IMR-90 (cell line): ENCODE data around the gene SERPINI1. TPM values are rescaled to one million over a fixed set of nuclear protein-coding genes. Genes with fewer than 3 reads are reported as not detected.

ENCODE experiments used
- ATAC-seq: fragments of 200-7000 bp; cut with Tn5 transposase; 2 replicates; pipeline ENCODE4 v1.9.1; 2020; ENCODE audit warnings: low read depth, mild to moderate bottlenecking, moderate library complexity
- BruUV-seq: library from RNA; stranded (reverse); fragments of 400-500 nt; replicated peaks from 2 replicates; lab custom pipeline; 2021; lab: Mats Ljungman, UMichigan
- CTCF ChIA-PET: fragments of 300-600 bp; formaldehyde crosslinking; extraction: SDS; loops from one replicate; lab custom pipeline; 2021; ENCODE audit warnings: antibody characterized with exemption; lab: Yijun Ruan, JAX
- POLR2A ChIA-PET: fragments of 300-600 bp; sonication (Branson Sonifier 250); formaldehyde crosslinking; loops from one replicate; lab custom pipeline; 2022; ENCODE audit warnings: antibody characterized with exemption; ENCODE audit not compliant: unreplicated experiment; lab: Charles Lee
- DNase-seq: peaks from one replicate; pipeline ENCODE4 v3.0.0; 2013
- H2AFZ ChIP-seq: replicated peaks from 2 replicates; pipeline ENCODE3; 2013; ENCODE audit warnings: low read length, mild to moderate bottlenecking; ENCODE audit not compliant: poor library complexity
- H2AK5ac ChIP-seq: 2 replicates; pipeline ENCODE4 v1.6.1; 2013; ENCODE audit warnings: low read depth, low read length, inconsistent platforms
- H2AK9ac ChIP-seq: replicated peaks from 2 replicates; pipeline ENCODE3; 2013; ENCODE audit warnings: mild to moderate bottlenecking, low read depth, low read length, moderate library complexity; ENCODE audit not compliant: poor library complexity
- H2BK120ac ChIP-seq: 2 replicates; pipeline ENCODE4 v1.6.1; 2013; ENCODE audit warnings: low read depth, low read length, inconsistent platforms
- H2BK15ac ChIP-seq: 3 replicates; pipeline ENCODE4 v1.6.1; 2013; ENCODE audit warnings: low read depth, low read length, inconsistent platforms
- H2BK20ac ChIP-seq: 2 replicates; pipeline ENCODE4 v1.6.1; 2013; ENCODE audit warnings: low read depth, mild to moderate bottlenecking, inconsistent platforms, low read length, moderate library complexity
- H2BK5ac ChIP-seq: 2 replicates; pipeline ENCODE4 v1.6.1; 2013; ENCODE audit warnings: mild to moderate bottlenecking, low read depth, low read length, inconsistent platforms; ENCODE audit not compliant: poor library complexity, severe bottlenecking
- H3K14ac ChIP-seq: replicated peaks from 2 replicates; pipeline ENCODE4 v1.6.1; 2013; ENCODE audit warnings: low read depth, low read length, inconsistent platforms
- H3K18ac ChIP-seq: 2 replicates; pipeline ENCODE4 v1.6.1; 2013; ENCODE audit warnings: low read depth, low read length, control low read depth
- H3K23ac ChIP-seq: 2 replicates; pipeline ENCODE4 v1.6.1; 2013; ENCODE audit warnings: low read depth, low read length, inconsistent platforms
- H3K27ac ChIP-seq: 2 replicates; pipeline ENCODE4 v1.5.1; 2013; ENCODE audit warnings: mild to moderate bottlenecking, control low read depth, low read length; ENCODE audit not compliant: insufficient read depth
- H3K27me3 ChIP-seq: 2 replicates; pipeline ENCODE4 v1.6.1; 2013; ENCODE audit warnings: low read length; ENCODE audit not compliant: control insufficient read depth, insufficient read depth
- H3K36me3 ChIP-seq: 2 replicates; pipeline ENCODE4 v1.6.1; 2013; ENCODE audit warnings: low read length, mixed read lengths; ENCODE audit not compliant: control insufficient read depth, insufficient read depth
- H3K4ac ChIP-seq: 2 replicates; pipeline ENCODE4 v1.6.1; 2013; ENCODE audit warnings: low read depth, low read length, inconsistent platforms
- H3K4me1 ChIP-seq: 2 replicates; pipeline ENCODE4 v1.6.1; 2013; ENCODE audit warnings: low read length, mixed read lengths; ENCODE audit not compliant: control insufficient read depth, insufficient read depth
- H3K4me2 ChIP-seq: 2 replicates; pipeline ENCODE4 v1.6.1; 2013; ENCODE audit warnings: low read depth, mild to moderate bottlenecking, control low read depth, low read length, moderate library complexity
- H3K4me3 ChIP-seq: 2 replicates; pipeline ENCODE4 v1.5.1; 2013; ENCODE audit warnings: low read depth, mild to moderate bottlenecking, control low read depth, low read length, moderate library complexity; ENCODE audit not compliant: insufficient read depth
- H3K56ac ChIP-seq: 2 replicates; pipeline ENCODE4 v1.6.1; 2013; ENCODE audit warnings: low read length, inconsistent platforms; ENCODE audit not compliant: insufficient read depth; ENCODE audit errors: extremely low read depth
- H3K79me1 ChIP-seq, 2 experiments: 2 replicates each; pipeline ENCODE4 v1.6.1; 2013; ENCODE audit warnings: low read length in 2 of 2, inconsistent platforms in 1 of 2, low read depth in 1 of 2
- H3K9ac ChIP-seq: 2 replicates; pipeline ENCODE4 v1.6.1; 2013; ENCODE audit warnings: low read depth, low read length, control low read depth
- H3K9me1 ChIP-seq: 2 replicates; pipeline ENCODE4 v1.6.1; 2013; ENCODE audit warnings: low read length, inconsistent platforms; ENCODE audit not compliant: insufficient read depth
- H3K9me3 ChIP-seq: 2 replicates; pipeline ENCODE4 v1.6.1; 2013; ENCODE audit warnings: low read length; ENCODE audit not compliant: control insufficient read depth, insufficient read depth
- H4K20me1 ChIP-seq: 2 replicates; pipeline ENCODE4 v1.6.1; 2013; ENCODE audit warnings: low read length, inconsistent platforms; ENCODE audit not compliant: insufficient read depth
- H4K5ac ChIP-seq: 2 replicates; pipeline ENCODE4 v1.6.1; 2013; ENCODE audit warnings: mild to moderate bottlenecking, low read depth, low read length, control low read depth
- H4K8ac ChIP-seq, 2 experiments: 2 replicates each; pipeline ENCODE4 v1.6.1; 2013; ENCODE audit warnings: low read depth in 2 of 2, low read length in 2 of 2, control low read depth in 1 of 2, inconsistent platforms in 1 of 2
- H4K91ac ChIP-seq: 2 replicates; pipeline ENCODE4 v1.6.1; 2013; ENCODE audit warnings: low read depth, low read length, inconsistent platforms; ENCODE audit not compliant: insufficient read depth
- MAFK ChIP-seq: IDR thresholded peaks from 2 replicates; pipeline ENCODE4 v1.6.1; 2012; ENCODE audit warnings: low read depth, low read length, improper control_type of control experiment
- NFE2L2 ChIP-seq: fragments of 150-350 bp; IDR thresholded peaks from 2 replicates; pipeline ENCODE4 v1.6.1; 2016; ENCODE audit warnings: low read depth, mild to moderate bottlenecking, low read length
- WGBS, 2 experiments: methylation state at CpG; one replicate each; pipeline versions ENCODE4 v1.1.5 to v1.1.7; 2013; ENCODE audit warnings: missing lambda C conversion rate in 2 of 2; ENCODE audit not compliant: insufficient read length in 1 of 2; ENCODE audit errors: extremely low coverage in 2 of 2; 5-methylcytosine and 5-hydroxymethylcytosine counted together
- dilution Hi-C: fragments of 300-500 bp; cut with HindIII; formaldehyde crosslinking; loops from one replicate; pipeline ENCODE4 v1.14.3; 2018; ENCODE audit warnings: low sequenced_read_pairs; ENCODE audit not compliant: unreplicated experiment
- in situ Hi-C: fragments of 300-500 bp; cut with MboI; formaldehyde crosslinking; loops from 3 replicates; pipeline ENCODE4 v1.14.3; 2019; ENCODE audit warnings: low sequenced_read_pairs, inconsistent platforms, mixed read lengths
- intact Hi-C: fragments of 100-400 bp; cut with micrococcal nuclease; formaldehyde crosslinking; loops from 2 replicates; pipeline ENCODE4 v1.10.0; 2022
- polyA plus RNA-seq, 3 experiments: library from polyadenylated mRNA; depleted of rRNA; stranded (reverse); fragments of >200 nt; gene quantifications; 2 replicates each; pipeline ENCODE4 v1.2.3, GENCODE V29; 2012; ENCODE audit warnings: low replicate concordance in 1 of 3
- total RNA-seq: library from RNA; depleted of rRNA; stranded (reverse); fragments of >200 nt; gene quantifications from 2 replicates; pipeline ENCODE4 v1.2.3, GENCODE V29; 2012

The SERPINI1 gene
- total and polyA plus RNA-seq, 2 of the 4 experiments (the other 2 are of a cell fraction): 0.36 to 1.3 TPM

DNA sequence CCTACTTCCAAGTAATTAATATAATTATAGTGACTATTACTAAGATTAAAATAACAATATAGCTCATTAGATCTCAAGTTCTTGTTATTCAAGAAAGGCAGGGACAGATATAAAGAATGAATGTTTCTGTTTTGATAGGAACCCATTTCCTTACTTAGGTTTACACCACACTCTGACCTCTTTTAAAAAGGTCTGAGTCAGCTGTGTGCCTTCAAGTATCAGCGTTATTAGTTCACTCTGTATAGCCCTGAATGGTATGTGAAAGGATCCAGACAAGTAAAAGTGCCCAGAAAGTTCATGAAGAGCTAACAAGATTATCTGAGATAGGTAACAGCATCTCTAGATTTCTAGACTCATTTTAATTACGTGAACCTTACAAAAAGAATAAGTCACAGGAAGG is 29.7 kb upstream of the SERPINI1 start:
- H3K36me3 ChIP-seq: peaks cover 14% of the 10 kb centered on the region
- H3K9me1 ChIP-seq: peaks cover 4% of the 10 kb centered on the region; the same call in 1 of the 2 replicates
- no peak overlapping the region for H3K56ac ChIP-seq
- H4K8ac ChIP-seq: no peak overlapping the region
- ChIA-PET POLR2A (no interaction called here), CTCF (no interaction called here)
- no peak overlapping the region for H3K4ac ChIP-seq
- H3K4me3 ChIP-seq: no peak overlapping the region
- H2AK5ac ChIP-seq: no peak overlapping the region
- H3K27ac ChIP-seq: no peak overlapping the region
- H3K4me2 ChIP-seq: no peak overlapping the region
- no peak overlapping the region for H3K9ac ChIP-seq
- no peaks in the 10 kb centered on the region for H3K9me3 ChIP-seq
- intact Hi-C loops: no loop called here
- no peak overlapping the region for H4K5ac ChIP-seq
- peaks cover 3% of the 10 kb centered on the region; the same call in 1 of the 2 replicates for H3K4me1 ChIP-seq
- no peak overlapping the region for H2BK5ac ChIP-seq
- dilution Hi-C loops: no loop called here
- peaks cover 21 to 26% of the 10 kb centered on the region in 2 experiments for H3K79me1 ChIP-seq
- no peak overlapping the region for H2BK20ac ChIP-seq
- H4K91ac ChIP-seq: no peak overlapping the region
- no peak overlapping the region for H2AFZ ChIP-seq
- H2BK120ac ChIP-seq: no peak overlapping the region
- DNase-seq (peak; percentile 56), ATAC-seq (peak; percentile 91)
- no peak overlapping the region for H3K14ac ChIP-seq
- H3K23ac ChIP-seq: no peak overlapping the region
- no CpG with 5 or more reads among the region's 2 CpGs for WGBS, 2 experiments
- H2AK9ac ChIP-seq: no peak overlapping the region
- H3K27me3 ChIP-seq: no peaks in the 10 kb centered on the region
- in situ Hi-C loops: no loop called here
- H3K18ac ChIP-seq: no peak overlapping the region
- TF ChIP-seq MAFK: peak; percentile 61; the same call in 1 of the 2 replicates
- no peak for TF ChIP-seq NFE2L2
- no TSS peak for BruUV-seq
- no peak overlapping the region for H2BK15ac ChIP-seq
- peaks cover 4% of the 10 kb centered on the region for H4K20me1 ChIP-seq
